ENCODE measurements around the gene NCL. TPM values are rescaled to one million over a fixed set of nuclear protein-coding genes. Genes with fewer than 3 reads are reported as not detected.

The NCL gene
- total RNA-seq, 1 donor = 92.6 TPM

- Histone ChIP-seq H3K27me3 (ENCODE audit: insufficient read depth, low read length) (no peaks in the 10 kb centered on the region), H3K4me3 (ENCODE audit: insufficient read depth, low read length) (no peak overlapping the region), H3K4me1 (ENCODE audit: insufficient read depth, low read length) (no peaks in the 10 kb centered on the region), H3K79me2 (ENCODE audit: insufficient read depth, low read length) (peaks cover 24% of the 10 kb centered on the region), H3K4me2 (ENCODE audit: insufficient read depth, low read length) (no peak overlapping the region), H3K9me3 (ENCODE audit: low read depth, low read length) (no peaks in the 10 kb centered on the region), H2AFZ (ENCODE audit: low read length) (no peak overlapping the region), H4K20me1 (ENCODE audit: insufficient read depth, low read length) (peaks cover 17% of the 10 kb centered on the region), H3K36me3 (ENCODE audit: insufficient read depth, low read length) (peaks cover 77% of the 10 kb centered on the region), H3K27ac (ENCODE audit: low read depth, low read length) (no peak overlapping the region)
- no peak for DNase-seq (ENCODE audit: insufficient read length, low spot score, missing footprints)
- no peak for TF ChIP-seq CTCF (IDR thresholded peaks at IDR 0.05; ENCODE audit: extremely low read depth, low read depth, low read length)
Observed at GRCh38 chr2:231455222-231455621, 9.1 kb downstream of the NCL start.

GRCh38 chr2:231454361-231454791 is 9.9 kb downstream of the NCL start:
- Histone ChIP-seq H3K27ac (ENCODE audit: low read depth, low read length) (no peak overlapping the region), H3K4me1 (ENCODE audit: insufficient read depth, low read length) (no peaks in the 10 kb centered on the region), H3K4me2 (ENCODE audit: insufficient read depth, low read length) (no peak overlapping the region), H3K9me3 (ENCODE audit: low read depth, low read length) (no peaks in the 10 kb centered on the region), H4K20me1 (ENCODE audit: insufficient read depth, low read length) (peaks cover 11% of the 10 kb centered on the region), H3K36me3 (ENCODE audit: insufficient read depth, low read length) (peaks cover 69% of the 10 kb centered on the region), H3K27me3 (ENCODE audit: insufficient read depth, low read length) (no peaks in the 10 kb centered on the region), H3K79me2 (ENCODE audit: insufficient read depth, low read length) (peaks cover 18% of the 10 kb centered on the region), H2AFZ (ENCODE audit: low read length) (no peak overlapping the region), H3K4me3 (ENCODE audit: insufficient read depth, low read length) (no peak overlapping the region)
- DNase-seq (ENCODE audit: insufficient read length, low spot score, missing footprints) = peak; percentile 30
- no peak for TF ChIP-seq CTCF (IDR thresholded peaks at IDR 0.05; ENCODE audit: extremely low read depth, low read depth, low read length)

- H3K4me2 ChIP-seq (ENCODE audit: insufficient read depth, low read length) = no peak overlapping the region
- no peak overlapping the region for H2AFZ ChIP-seq (ENCODE audit: low read length)
- H3K4me3 ChIP-seq (ENCODE audit: insufficient read depth, low read length) = no peak overlapping the region
- no peak for TF ChIP-seq CTCF (IDR thresholded peaks at IDR 0.05; ENCODE audit: extremely low read depth, low read depth, low read length)
- H4K20me1 ChIP-seq (ENCODE audit: insufficient read depth, low read length) = peaks cover 11% of the 10 kb centered on the region
- no peaks in the 10 kb centered on the region for H3K27me3 ChIP-seq (ENCODE audit: insufficient read depth, low read length)
- H3K36me3 ChIP-seq (ENCODE audit: insufficient read depth, low read length) = peaks cover 54% of the 10 kb centered on the region
- peaks cover 8% of the 10 kb centered on the region for H3K79me2 ChIP-seq (ENCODE audit: insufficient read depth, low read length)
- DNase-seq (ENCODE audit: insufficient read length, low spot score, missing footprints) = no peak
- no peak overlapping the region for H3K27ac ChIP-seq (ENCODE audit: low read depth, low read length)
- H3K9me3 ChIP-seq (ENCODE audit: low read depth, low read length) = no peaks in the 10 kb centered on the region
- no peaks in the 10 kb centered on the region for H3K4me1 ChIP-seq (ENCODE audit: insufficient read depth, low read length)
Observed at GRCh38 chr2:231452799-231453508, 11.3 kb downstream of the NCL start.

GRCh38 chr2:231450548-231450989 is 13.7 kb downstream of the NCL start:
- no peaks in the 10 kb centered on the region for H4K20me1 ChIP-seq (ENCODE audit: insufficient read depth, low read length)
- H3K79me2 ChIP-seq (ENCODE audit: insufficient read depth, low read length) = no peaks in the 10 kb centered on the region
- no peak overlapping the region for H3K27ac ChIP-seq (ENCODE audit: low read depth, low read length)
- no peak for TF ChIP-seq CTCF (IDR thresholded peaks at IDR 0.05; ENCODE audit: extremely low read depth, low read depth, low read length)
- no peaks in the 10 kb centered on the region for H3K9me3 ChIP-seq (ENCODE audit: low read depth, low read length)
- H2AFZ ChIP-seq (ENCODE audit: low read length) = no peak overlapping the region
- no peak overlapping the region for H3K4me3 ChIP-seq (ENCODE audit: insufficient read depth, low read length)
- H3K36me3 ChIP-seq (ENCODE audit: insufficient read depth, low read length) = peaks cover 31% of the 10 kb centered on the region
- DNase-seq (ENCODE audit: insufficient read length, low spot score, missing footprints) = no peak
- no peak overlapping the region for H3K4me2 ChIP-seq (ENCODE audit: insufficient read depth, low read length)
- no peaks in the 10 kb centered on the region for H3K4me1 ChIP-seq (ENCODE audit: insufficient read depth, low read length)
- H3K27me3 ChIP-seq (ENCODE audit: insufficient read depth, low read length) = no peaks in the 10 kb centered on the region
